ENCODE measurements around the gene CENPV. TPM values are rescaled to one million over a fixed set of nuclear protein-coding genes. Genes with fewer than 3 reads are reported as not detected.
"Not testable (repeated sequence)": the region's sequence is repeated elsewhere in the genome, so short reads cannot be mapped to it uniquely, and the experiment has no call there.

CENPV gene
- total RNA-seq, 2 experiments from 2014 or later = 18.5 to 19.4 TPM

GRCh38 chr17:16297367-16298139, 55.7 kb downstream of the CENPV start:
- CTCF ChIA-PET = no interaction called here
- H3K27me3 ChIP-seq (ENCODE audit: control insufficient read depth in 1 of 2, insufficient read depth in 2 of 2, low read length in 2 of 2) = no peaks in the 10 kb centered on the region
- Mint-ChIP-seq H3K36me3 (ENCODE audit: low read depth) (peaks cover 22% of the 10 kb centered on the region), H3K27me3 (no peaks in the 10 kb centered on the region), H3K4me1 (ENCODE audit: low read depth) (peaks cover 35% of the 10 kb centered on the region), H3K4me3 (no peak overlapping the region), H3K9me3 (no peaks in the 10 kb centered on the region), H3K27ac (peak overlapping the region; percentile 47)
- peaks cover 13% of the 10 kb centered on the region for H3K36me3 ChIP-seq (ENCODE audit: insufficient read depth, low read length)
- POLR2A ChIA-PET = interaction anchor here (2.1 kb wide), 1 partner anchor 12 kb away, joined by 7 read pairs; no protein-coding TSS in a partner anchor
- intact Hi-C loops (cut with DNase I, micrococcal nuclease) = no loop called here
- H3K9me3 ChIP-seq (ENCODE audit: control insufficient read depth in 1 of 2, insufficient read depth in 1 of 2, low read length in 2 of 2) = no peaks in the 10 kb centered on the region
- ATAC-seq (ENCODE audit: poor library complexity) = no peak
- no peak overlapping the region for H3K4me3 ChIP-seq (ENCODE audit: low read length)
- TF ChIP-seq CTCF (IDR thresholded peaks at IDR 0.05) = no peak
- H3K27ac ChIP-seq (ENCODE audit: low read depth in 1 of 2, low read length in 2 of 2) = no peak overlapping the region
- H3K4me1 ChIP-seq (ENCODE audit: insufficient read depth, low read length) = peaks cover 15% of the 10 kb centered on the region
- no peak for DNase-seq

- H3K9me3 Mint-ChIP-seq; H3K27ac Mint-ChIP-seq; H3K4me3 ChIP-seq (ENCODE audit: low read length); H3K27me3 ChIP-seq (ENCODE audit: control insufficient read depth in 1 of 2, insufficient read depth in 2 of 2, low read length in 2 of 2); H3K4me3 Mint-ChIP-seq; H3K36me3 ChIP-seq (ENCODE audit: insufficient read depth, low read length); H3K9me3 ChIP-seq (ENCODE audit: control insufficient read depth in 1 of 2, insufficient read depth in 1 of 2, low read length in 2 of 2); intact Hi-C loops (cut with DNase I, micrococcal nuclease); ATAC-seq (ENCODE audit: poor library complexity); H3K27me3 Mint-ChIP-seq; H3K27ac ChIP-seq (ENCODE audit: low read depth in 1 of 2, low read length in 2 of 2); DNase-seq: not testable (repeated sequence)
- ChIA-PET POLR2A (interaction anchor here (0.9 kb wide), 1 partner anchor 10 kb away, joined by 5 read pairs; no protein-coding TSS in a partner anchor), CTCF (interaction anchor here (1.2 to 1.4 kb wide), 2 partner anchors 10 to 68 kb away, joined by 5 read pairs; no protein-coding TSS in a partner anchor)
- Mint-ChIP-seq H3K36me3 (ENCODE audit: low read depth) (peaks cover 13% of the 10 kb centered on the region), H3K4me1 (ENCODE audit: low read depth) (peaks cover 41% of the 10 kb centered on the region)
- peaks cover 15% of the 10 kb centered on the region for H3K4me1 ChIP-seq (ENCODE audit: insufficient read depth, low read length)
Measured at GRCh38 chr17:16296072-16296471, 57.2 kb downstream of the CENPV start.

- no peak overlapping the region for H3K27ac ChIP-seq (ENCODE audit: low read depth in 1 of 2, low read length in 2 of 2)
- intact Hi-C loops (cut with DNase I, micrococcal nuclease) = no loop called here
- no peaks in the 10 kb centered on the region for H3K27me3 Mint-ChIP-seq
- DNase-seq (no peak), ATAC-seq (ENCODE audit: poor library complexity) (no peak)
- H3K27me3 ChIP-seq (ENCODE audit: control insufficient read depth in 1 of 2, insufficient read depth in 2 of 2, low read length in 2 of 2) = no peaks in the 10 kb centered on the region
- H3K9me3 Mint-ChIP-seq = no peaks in the 10 kb centered on the region
- peaks cover 1% of the 10 kb centered on the region for H3K36me3 Mint-ChIP-seq (ENCODE audit: low read depth)
- no peak overlapping the region for H3K4me3 Mint-ChIP-seq
- no peak overlapping the region for H3K4me3 ChIP-seq (ENCODE audit: low read length)
- no peaks in the 10 kb centered on the region for H3K9me3 ChIP-seq (ENCODE audit: control insufficient read depth in 1 of 2, insufficient read depth in 1 of 2, low read length in 2 of 2)
- TF ChIP-seq CTCF (IDR thresholded peaks at IDR 0.05) = no peak
- peaks cover 38% of the 10 kb centered on the region for H3K4me1 Mint-ChIP-seq (ENCODE audit: low read depth)
- H3K27ac Mint-ChIP-seq = no peak overlapping the region
- peaks cover 17% of the 10 kb centered on the region for H3K4me1 ChIP-seq (ENCODE audit: insufficient read depth, low read length)
- POLR2A ChIA-PET = no interaction called here
- CTCF ChIA-PET = no interaction called here
- no peaks in the 10 kb centered on the region for H3K36me3 ChIP-seq (ENCODE audit: insufficient read depth, low read length)
Measured at GRCh38 chr17:16294560-16294959, 58.7 kb downstream of the CENPV start.

All from CD4-positive, alpha-beta T cell (primary cell).